GM18517 (cell line): ENCODE results near the gene ABCG1.
A peak's percentile ranks its signal among the peaks of the same experiment; 100 is the strongest.

Experiments
- ATAC-seq: cut with Tn5 transposase; IDR thresholded peaks from one replicate; pipeline ENCODE4 v1.9.1; 2021; ENCODE audit warnings: mild to moderate bottlenecking, moderate library complexity; ENCODE audit not compliant: unreplicated experiment

Gene ABCG1

GRCh38 chr21:42214081-42214750 is 4.7 kb upstream of the ABCG1 start:
- ATAC-seq = no peak

GRCh38 chr21:42214921-42215320 is 4.0 kb upstream of the ABCG1 start:
- ATAC-seq = no peak

GRCh38 chr21:42215942-42216725 is 2.8 kb upstream of the ABCG1 start:
- ATAC-seq = no peak

GRCh38 chr21:42216726-42217572 is 2.0 kb upstream of the ABCG1 start:
- no peak for ATAC-seq

GRCh38 chr21:42219606-42220137 is 732 bp downstream of the ABCG1 start:
- no peak for ATAC-seq

GRCh38 chr21:42220138-42220701 is 1.3 kb downstream of the ABCG1 start:
- no peak for ATAC-seq

GRCh38 chr21:42221581-42222345 is 2.8 kb downstream of the ABCG1 start:
- no peak for ATAC-seq

- ATAC-seq = no peak
Measured at GRCh38 chr21:42222386-42222785, 3.4 kb downstream of the ABCG1 start.

GRCh38 chr21:42222821-42223390 is 4.0 kb downstream of the ABCG1 start:
- no peak for ATAC-seq

GRCh38 chr21:42223826-42224575 is 5.1 kb downstream of the ABCG1 start:
- ATAC-seq = no peak

GRCh38 chr21:42225042-42225441 is 6.1 kb downstream of the ABCG1 start:
- ATAC-seq = no peak

GRCh38 chr21:42225571-42226155 is 6.7 kb downstream of the ABCG1 start:
- ATAC-seq = no peak

GRCh38 chr21:42226626-42227025 is 7.7 kb downstream of the ABCG1 start:
- no peak for ATAC-seq

GRCh38 chr21:42227909-42228708 is 9.2 kb downstream of the ABCG1 start:
- ATAC-seq = peak; percentile 88

- ATAC-seq = no peak
Measured at GRCh38 chr21:42228709-42229220, 9.8 kb downstream of the ABCG1 start.

- no peak for ATAC-seq
Measured at GRCh38 chr21:42229676-42230075, 10.7 kb downstream of the ABCG1 start.

GRCh38 chr21:42230178-42230577 is 11.2 kb downstream of the ABCG1 start:
- no peak for ATAC-seq

- ATAC-seq = no peak
Measured at GRCh38 chr21:42230636-42231035, 11.7 kb downstream of the ABCG1 start.
